NCI-H2227 treated with DMSO at 0.1 percent for 48 hours (cell line): ENCODE results near the gene ZNF76.
"Not testable (repeated sequence)": the region's sequence is repeated elsewhere in the genome, so short reads cannot be mapped to it uniquely, and the experiment has no call there.

ENCODE experiments used
- DNase-seq: peaks from one replicate; lab custom pipeline; 2025; lab: John Stamatoyannopoulos, UW

ZNF76 gene

DNA sequence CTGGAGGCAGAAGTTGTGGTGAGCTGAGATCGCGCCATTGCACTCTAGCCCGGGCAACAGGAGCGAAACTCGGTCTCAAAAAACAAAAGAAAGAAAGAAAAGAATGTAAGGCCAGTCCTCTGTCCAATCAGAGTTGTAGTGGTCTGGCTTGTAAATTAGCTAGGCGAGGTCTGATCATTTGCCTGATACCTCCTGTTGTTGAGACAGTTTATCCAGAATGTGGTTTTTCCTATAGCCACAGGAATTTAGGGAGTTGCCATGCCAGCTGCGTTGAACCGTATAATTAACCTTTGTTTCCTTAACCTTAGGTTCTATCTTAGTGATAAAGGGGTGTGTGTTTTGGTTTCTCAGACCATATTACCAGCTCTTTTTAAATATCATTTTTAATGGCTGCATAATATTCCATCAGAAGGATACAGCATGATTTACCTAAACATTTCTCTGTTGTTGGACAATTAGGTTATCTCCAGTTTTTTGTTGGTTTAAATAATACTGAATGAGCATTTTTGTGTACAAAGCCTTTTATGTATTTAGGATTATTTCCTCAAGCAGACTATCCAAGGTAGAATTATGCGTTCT, 71.1 kb downstream of the ZNF76 start:
- no peak for DNase-seq

DNA sequence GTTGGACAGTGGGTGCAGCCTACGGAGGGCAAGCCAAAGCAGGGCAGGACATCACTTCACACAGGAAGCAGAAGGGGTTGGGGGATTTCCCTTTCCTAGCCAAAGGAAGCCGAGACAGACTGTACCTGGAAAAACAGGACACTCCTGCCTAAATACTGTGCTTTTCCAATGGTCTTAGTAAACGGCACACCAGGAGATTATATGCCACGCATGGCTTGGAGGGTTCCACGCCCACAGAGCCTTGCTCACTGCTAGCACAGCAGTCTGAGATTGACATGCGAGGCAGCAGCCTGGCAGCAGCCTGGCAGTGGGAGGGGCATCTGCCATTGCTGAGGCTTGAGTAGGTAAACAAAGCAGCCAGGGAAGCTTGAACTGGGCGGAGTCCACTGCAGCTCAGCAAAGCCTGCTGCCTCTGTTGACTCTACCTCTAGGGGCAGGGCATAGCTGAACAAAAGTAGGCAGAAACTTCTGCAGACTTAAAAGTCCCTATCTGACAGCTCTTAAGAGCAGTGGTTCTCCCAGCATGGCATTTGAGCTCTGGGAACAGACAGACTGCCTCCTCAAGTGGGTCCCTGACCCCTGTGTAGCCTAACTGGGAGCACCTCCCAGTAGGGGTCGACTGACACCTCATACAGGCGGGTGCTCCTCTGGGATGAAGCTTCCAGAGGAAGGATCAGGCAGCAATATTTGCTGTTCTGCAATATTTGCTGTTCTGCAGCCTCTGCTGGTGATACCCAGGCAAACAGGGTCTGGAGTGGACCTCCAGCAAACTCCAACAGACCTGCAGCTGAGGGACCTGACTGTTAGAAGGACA, 72.7 kb downstream of the ZNF76 start:
- not testable (repeated sequence) for DNase-seq

DNA sequence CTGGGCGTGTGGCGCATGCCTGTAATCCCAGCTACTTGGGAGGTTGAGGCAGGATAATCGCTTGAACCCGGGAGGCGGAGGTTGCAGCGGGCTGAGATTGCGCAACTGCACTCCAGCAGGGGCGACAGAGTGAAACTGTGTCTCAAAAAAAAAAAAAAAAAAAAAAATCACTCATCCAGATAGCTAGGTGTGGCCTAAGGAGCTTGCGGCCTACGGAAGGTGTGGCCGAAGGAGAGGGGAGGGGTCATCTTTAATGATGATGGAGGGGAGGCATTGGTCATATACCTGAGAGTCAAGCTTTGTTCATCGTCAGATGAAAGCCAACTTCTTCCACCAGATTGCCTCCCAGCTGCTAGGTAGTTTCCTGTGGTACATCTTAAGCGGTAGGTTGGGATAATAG, 82.0 kb downstream of the ZNF76 start:
- DNase-seq, result no peak

DNA sequence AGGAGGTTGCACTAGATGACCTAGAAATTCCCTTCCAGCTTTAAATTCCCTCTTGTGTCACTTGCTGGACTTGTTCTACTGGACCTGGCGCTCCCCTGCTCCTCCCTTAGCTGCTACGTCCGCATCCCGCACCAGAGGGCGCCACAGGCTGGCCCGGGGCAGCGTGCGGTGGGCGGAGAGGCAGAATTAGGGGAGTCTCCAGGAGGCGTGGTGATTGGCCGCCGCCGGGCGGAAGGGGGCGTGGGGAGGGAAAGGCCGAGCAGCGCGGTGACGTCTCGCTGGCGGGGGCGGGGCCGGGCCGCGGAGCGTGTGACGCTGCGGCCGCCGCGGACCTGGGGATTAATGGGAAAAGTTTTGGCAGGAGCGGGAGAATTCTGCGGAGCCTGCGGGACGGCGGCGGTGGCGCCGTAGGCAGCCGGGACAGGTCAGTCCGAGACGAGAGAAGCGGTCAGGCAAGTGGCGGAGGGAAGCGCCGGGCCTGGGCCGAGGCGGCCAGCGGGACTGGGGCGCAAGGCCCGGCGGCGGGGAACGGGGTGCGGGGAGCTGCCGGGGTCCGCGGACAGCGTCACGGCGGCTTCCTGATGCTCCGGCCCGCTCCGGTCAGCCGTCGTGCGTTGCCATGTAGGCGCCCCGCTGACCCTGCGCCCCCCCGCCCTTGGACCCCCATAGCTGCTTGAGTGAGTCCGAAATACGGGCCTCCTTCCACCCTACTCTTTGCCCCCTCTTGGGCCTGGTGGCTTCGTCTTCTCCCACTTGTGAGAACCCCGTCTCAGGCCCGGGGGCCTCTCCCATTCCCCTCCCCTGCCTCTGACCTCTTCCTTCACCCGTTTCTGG, 82.9 kb downstream of the ZNF76 start, which contains the start of gene PPARD:
PPARD (plus strand) TSS at position 301 of the 834 bp plus-strand sequence. CDS start 68,530 bp downstream, outside the sequence.
- peak; percentile 96 for DNase-seq

DNA sequence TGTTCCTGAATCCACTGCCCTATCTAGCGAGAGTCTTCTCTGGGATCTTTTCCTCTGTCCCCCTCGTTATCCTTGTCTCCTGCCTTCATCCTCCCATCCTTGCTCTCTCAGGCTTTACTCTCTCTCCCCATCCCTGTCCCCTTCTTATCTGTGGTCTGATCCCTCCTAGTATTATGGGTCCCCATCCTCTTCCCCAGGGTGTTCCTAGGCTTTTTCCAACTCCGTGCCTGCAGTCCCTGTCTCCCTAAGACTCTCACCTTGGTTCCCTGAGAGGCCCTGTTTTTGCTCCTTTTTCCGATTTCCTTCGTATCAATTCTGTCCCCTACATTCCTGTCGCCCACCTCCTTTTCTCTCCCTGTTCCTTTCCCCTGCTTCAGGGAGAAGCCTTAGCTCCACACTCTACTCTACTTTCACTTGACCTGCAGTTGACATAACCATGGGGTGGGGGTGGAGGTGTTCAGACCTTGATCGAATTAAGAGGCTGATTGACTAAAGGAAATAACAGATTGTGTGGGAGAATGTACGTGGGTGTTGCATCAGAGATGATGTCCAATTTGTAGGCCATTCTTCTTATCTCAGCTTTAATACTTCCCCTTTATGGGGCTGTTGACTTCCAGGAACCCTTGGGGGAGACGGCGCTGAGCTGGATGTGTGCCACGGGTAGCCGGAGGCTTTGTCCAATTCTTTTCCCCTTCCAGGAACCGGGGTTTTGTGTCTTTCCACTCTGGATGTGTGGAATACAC, 83.7 kb downstream of the ZNF76 start:
- no peak for DNase-seq

DNA sequence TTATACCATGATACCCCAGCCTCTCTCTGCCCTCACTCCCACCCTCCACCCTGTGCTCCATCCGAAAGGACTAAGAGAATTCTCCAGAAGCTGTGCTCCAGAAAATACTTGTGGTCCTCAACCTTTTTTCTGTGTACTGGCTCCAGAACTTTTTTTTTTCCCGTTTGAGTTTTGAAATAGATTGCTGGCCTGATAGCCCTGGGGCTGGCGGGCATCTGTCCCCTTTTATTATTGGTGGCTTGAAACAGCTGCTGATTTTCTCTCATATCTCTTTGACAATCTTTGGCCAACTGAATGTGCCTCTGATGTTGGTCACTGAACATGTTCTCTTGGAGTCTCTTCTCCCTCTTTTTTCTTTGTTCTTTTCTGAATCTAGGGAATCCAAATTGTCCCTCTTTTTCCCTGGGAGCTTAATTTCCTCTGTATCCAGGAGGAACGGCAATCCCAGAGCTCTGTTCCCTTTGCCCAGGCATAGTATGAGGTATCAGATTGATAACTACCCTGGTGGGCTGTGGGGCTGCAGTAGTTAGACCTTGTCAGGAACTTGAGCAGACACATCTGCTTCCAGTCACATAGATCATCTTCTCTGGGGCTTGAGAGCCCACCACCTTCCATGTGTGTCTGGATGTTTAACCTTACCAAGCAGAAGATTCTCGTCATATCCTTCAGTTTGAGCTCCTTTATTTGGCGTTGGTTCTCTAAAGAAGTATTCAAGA, 84.5 kb downstream of the ZNF76 start:
- DNase-seq, result no peak
